Panc1 (cell line): Measurements from ENCODE around the gene UNC13B. TPM values are rescaled to one million over a fixed set of nuclear protein-coding genes. Genes with fewer than 3 reads are reported as not detected.

ENCODE experiments used
- ATAC-seq: fragments of 200-7000 bp; cut with Tn5 transposase; 2 replicates; pipeline ENCODE4 v1.9.1; 2020; ENCODE audit warnings: mild to moderate bottlenecking, moderate library complexity
- BruUV-seq: library from RNA; stranded (reverse); fragments of 400-500 nt; replicated peaks from 2 replicates; lab custom pipeline; 2021; lab: Mats Ljungman, UMichigan
- CTCF ChIA-PET: fragments of 300-600 bp; sonication (Branson Sonifier 250); formaldehyde crosslinking; loops from one replicate; lab custom pipeline; 2022; ENCODE audit warnings: antibody characterized with exemption; lab: Charles Lee
- POLR2A ChIA-PET: fragments of 300-600 bp; sonication (Branson Sonifier 250); formaldehyde crosslinking; loops from one replicate; lab custom pipeline; 2022; ENCODE audit warnings: antibody characterized with exemption; lab: Charles Lee
- DNase-seq: peaks from one replicate; pipeline ENCODE4 v3.0.0-alpha.2; 2010; ENCODE audit warnings: low read depth, low spot score
- H3K27ac ChIP-seq: 2 replicates; pipeline ENCODE4 v1.5.1; 2011; ENCODE audit warnings: mild to moderate bottlenecking, low read length, inconsistent platforms
- H3K27me3 ChIP-seq: fragments of 200-500 bp; sonication (Bioruptor generic); 2 replicates; pipeline ENCODE4 v1.6.0; 2014; ENCODE audit warnings: low read length, inconsistent platforms; ENCODE audit not compliant: control insufficient read depth, insufficient read depth
- H3K36me3 ChIP-seq: fragments of 200-500 bp; sonication (Bioruptor generic); 2 replicates; pipeline ENCODE4 v1.5.1; 2014; ENCODE audit warnings: inconsistent platforms, mild to moderate bottlenecking, low read length, moderate library complexity; ENCODE audit not compliant: control insufficient read depth, insufficient read depth
- H3K4me1 ChIP-seq: 2 replicates; pipeline ENCODE4 v1.5.1; 2011; ENCODE audit warnings: inconsistent platforms, mild to moderate bottlenecking, low read length, moderate library complexity; ENCODE audit not compliant: control insufficient read depth, insufficient read depth
- H3K4me3 ChIP-seq, 2 experiments: 2 replicates each; pipeline ENCODE4 v1.5.1; 2011 to 2012; ENCODE audit warnings: low read depth in 2 of 2, low read length in 2 of 2, mild to moderate bottlenecking in 2 of 2, inconsistent platforms in 1 of 2, moderate library complexity in 1 of 2
- H3K9me3 ChIP-seq: fragments of 200-500 bp; sonication (Bioruptor generic); 2 replicates; pipeline ENCODE4 v1.5.1; 2014; ENCODE audit warnings: low read depth, mild to moderate bottlenecking, inconsistent platforms, low read length, moderate library complexity; ENCODE audit not compliant: control insufficient read depth, insufficient read depth
- POLR2AphosphoS5 ChIP-seq: IDR thresholded peaks from 2 replicates; pipeline ENCODE4 v1.6.1; 2012; ENCODE audit warnings: mild to moderate bottlenecking, low read depth, low read length, moderate library complexity
- REST ChIP-seq, 2 experiments: IDR thresholded peaks; 2 replicates each; pipeline ENCODE4 v1.6.1; 2011 to 2012; ENCODE audit warnings: low read depth in 2 of 2, control low read depth in 1 of 2, low read length in 1 of 2, mild to moderate bottlenecking in 1 of 2, moderate library complexity in 1 of 2; ENCODE audit not compliant: insufficient read depth in 1 of 2
- SIN3A ChIP-seq: IDR thresholded peaks from 2 replicates; pipeline ENCODE4 v1.6.1; 2012; ENCODE audit warnings: low read depth, mild to moderate bottlenecking, low read length, moderate library complexity, borderline replicate concordance; ENCODE audit not compliant: insufficient read depth
- TCF7L2 ChIP-seq: IDR thresholded peaks from 2 replicates; pipeline ENCODE4 v1.6.1; 2011; ENCODE audit warnings: mild to moderate bottlenecking, low read depth, low read length, inconsistent platforms
- in situ Hi-C: cut with HindIII; loops from 2 replicates; pipeline ENCODE4 v1.10.0; 2016; ENCODE audit warnings: low sequenced_read_pairs, low pct_unique_long_range_greater_than_20kb
- intact Hi-C: fragments of 100-400 bp; cut with micrococcal nuclease; formaldehyde crosslinking; loops from one replicate; pipeline ENCODE4 v1.10.0; 2022; ENCODE audit not compliant: unreplicated experiment
- total RNA-seq: library from RNA; stranded (reverse); gene quantifications from one replicate; pipeline ENCODE4 v1.2.1, GENCODE V29; 2021; ENCODE audit not compliant: unreplicated experiment
- TF ChIP-seq, protein P1 (sequence below): fragments of 450-650 bp; IDR thresholded peaks from 2 replicates; pipeline ENCODE4 v1.5.1; 2017; ENCODE audit warnings: mild to moderate bottlenecking

Gene UNC13B
- total RNA-seq, 1 experiment from 2014 or later: 35.2 TPM

DNA sequence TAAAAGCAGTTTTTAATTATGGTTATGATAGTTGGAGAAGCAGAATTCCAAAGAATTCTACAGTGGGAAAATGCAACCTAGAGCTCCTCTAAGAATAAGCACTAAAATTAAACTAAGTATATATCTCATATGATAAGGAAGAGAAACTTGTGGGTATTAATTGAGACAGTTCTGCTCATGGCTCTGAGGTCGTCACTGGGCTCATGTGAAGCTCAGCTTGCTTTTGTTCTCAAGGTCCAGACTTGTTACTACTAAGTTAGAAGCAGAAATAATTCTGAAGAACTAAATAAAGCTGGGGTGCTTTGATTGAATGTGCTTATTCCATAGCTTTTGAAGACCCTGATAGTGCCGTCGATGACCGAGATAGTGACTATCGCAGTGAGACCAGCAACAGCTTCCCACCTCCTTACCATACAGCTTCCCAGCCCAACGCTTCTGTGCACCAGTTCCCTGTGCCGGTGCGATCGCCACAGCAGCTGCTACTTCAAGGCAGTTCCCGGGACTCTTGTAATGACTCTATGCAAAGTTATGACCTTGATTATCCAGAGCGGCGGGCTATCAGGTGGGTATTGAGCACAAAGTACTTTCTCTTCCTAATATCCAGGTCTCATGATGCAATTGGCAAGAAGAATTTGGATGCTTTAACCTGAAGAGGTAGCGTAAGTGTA is 133.7 kb downstream of the UNC13B start:
- DNase-seq (no peak), ATAC-seq (no peak)
- no peaks in the 10 kb centered on the region for H3K27me3 ChIP-seq
- H3K9me3 ChIP-seq: no peaks in the 10 kb centered on the region
- in situ Hi-C loops (no loop called here), intact Hi-C loops (no loop called here)
- H3K27ac ChIP-seq: no peak overlapping the region
- CTCF ChIA-PET: no interaction called here
- POLR2A ChIA-PET: no interaction called here
- no peaks in the 10 kb centered on the region for H3K36me3 ChIP-seq
- BruUV-seq: no TSS peak
- no peaks in the 10 kb centered on the region for H3K4me1 ChIP-seq
- TF ChIP-seq, protein P1, sequence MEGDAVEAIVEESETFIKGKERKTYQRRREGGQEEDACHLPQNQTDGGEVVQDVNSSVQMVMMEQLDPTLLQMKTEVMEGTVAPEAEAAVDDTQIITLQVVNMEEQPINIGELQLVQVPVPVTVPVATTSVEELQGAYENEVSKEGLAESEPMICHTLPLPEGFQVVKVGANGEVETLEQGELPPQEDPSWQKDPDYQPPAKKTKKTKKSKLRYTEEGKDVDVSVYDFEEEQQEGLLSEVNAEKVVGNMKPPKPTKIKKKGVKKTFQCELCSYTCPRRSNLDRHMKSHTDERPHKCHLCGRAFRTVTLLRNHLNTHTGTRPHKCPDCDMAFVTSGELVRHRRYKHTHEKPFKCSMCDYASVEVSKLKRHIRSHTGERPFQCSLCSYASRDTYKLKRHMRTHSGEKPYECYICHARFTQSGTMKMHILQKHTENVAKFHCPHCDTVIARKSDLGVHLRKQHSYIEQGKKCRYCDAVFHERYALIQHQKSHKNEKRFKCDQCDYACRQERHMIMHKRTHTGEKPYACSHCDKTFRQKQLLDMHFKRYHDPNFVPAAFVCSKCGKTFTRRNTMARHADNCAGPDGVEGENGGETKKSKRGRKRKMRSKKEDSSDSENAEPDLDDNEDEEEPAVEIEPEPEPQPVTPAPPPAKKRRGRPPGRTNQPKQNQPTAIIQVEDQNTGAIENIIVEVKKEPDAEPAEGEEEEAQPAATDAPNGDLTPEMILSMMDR: no peak
- TF ChIP-seq SIN3A (no peak), REST (IDR thresholded peaks at IDR 0.05; ENCODE audit: insufficient read depth in 1 of 2, low read depth in 2 of 2, low read length in 1 of 2) (no peak), POLR2AphosphoS5 (no peak), TCF7L2 (no peak)
- H3K4me3 ChIP-seq: no peak overlapping the region

DNA sequence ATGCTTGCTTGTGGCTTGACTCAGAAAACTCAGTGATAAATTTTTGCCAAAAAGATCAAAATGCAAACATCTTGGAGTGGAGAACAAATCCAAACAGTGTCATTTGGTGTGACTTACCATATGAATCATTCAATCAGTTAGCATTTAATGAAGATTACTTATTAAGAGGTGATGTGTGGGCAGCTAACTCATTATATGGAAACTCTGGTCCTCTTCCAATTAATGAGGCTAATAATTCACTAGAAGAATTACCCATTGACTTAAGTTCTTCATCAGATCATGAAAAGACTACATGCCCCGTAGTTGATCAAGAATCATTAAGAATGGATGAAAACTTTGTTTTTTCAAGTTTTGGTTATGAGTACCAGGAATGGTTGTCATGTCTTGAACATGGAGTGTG is 141.8 kb downstream of the UNC13B start:
- BruUV-seq: no TSS peak
- DNase-seq: no peak
- ATAC-seq: no peak
- TF ChIP-seq POLR2AphosphoS5 (no peak), TCF7L2 (no peak), REST (IDR thresholded peaks at IDR 0.05; ENCODE audit: insufficient read depth in 1 of 2, low read depth in 2 of 2, low read length in 1 of 2) (no peak), SIN3A (no peak)
- TF ChIP-seq, protein P1: no peak
- ChIA-PET POLR2A (no interaction called here), CTCF (no interaction called here)
- H3K9me3 ChIP-seq: no peaks in the 10 kb centered on the region
- no peaks in the 10 kb centered on the region for H3K4me1 ChIP-seq
- H3K27ac ChIP-seq: no peak overlapping the region
- no peak overlapping the region for H3K4me3 ChIP-seq
- no peaks in the 10 kb centered on the region for H3K36me3 ChIP-seq
- in situ Hi-C loops: no loop called here
- intact Hi-C loops: loop anchor here (10.0 kb wide), 1 partner anchor 71 kb away; no protein-coding TSS in a partner anchor
- no peaks in the 10 kb centered on the region; the same call in 1 of the 2 replicates for H3K27me3 ChIP-seq
